ENCODE data around the gene NALF2.

DNA sequence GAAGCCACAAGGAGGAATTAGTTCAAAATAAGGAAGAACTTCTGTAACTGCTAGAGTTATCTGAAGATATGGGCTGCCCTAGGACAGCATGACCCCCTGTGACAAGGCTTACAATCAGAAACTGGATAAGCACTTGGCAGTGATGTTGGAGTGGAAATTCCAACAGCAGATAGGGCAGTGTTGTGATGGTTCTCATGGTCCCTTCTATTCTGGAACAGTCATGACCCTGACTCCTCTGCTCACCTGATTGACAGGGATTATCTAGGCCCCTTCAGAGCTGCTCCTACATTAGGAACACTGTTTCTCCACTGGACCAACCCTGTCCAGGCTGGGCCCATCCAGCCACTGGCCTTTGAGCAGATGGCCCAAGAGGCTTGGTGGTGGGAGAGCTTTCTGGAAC, 17.9 kb downstream of the NALF2 start:
- TF ChIP-seq, protein P1, sequence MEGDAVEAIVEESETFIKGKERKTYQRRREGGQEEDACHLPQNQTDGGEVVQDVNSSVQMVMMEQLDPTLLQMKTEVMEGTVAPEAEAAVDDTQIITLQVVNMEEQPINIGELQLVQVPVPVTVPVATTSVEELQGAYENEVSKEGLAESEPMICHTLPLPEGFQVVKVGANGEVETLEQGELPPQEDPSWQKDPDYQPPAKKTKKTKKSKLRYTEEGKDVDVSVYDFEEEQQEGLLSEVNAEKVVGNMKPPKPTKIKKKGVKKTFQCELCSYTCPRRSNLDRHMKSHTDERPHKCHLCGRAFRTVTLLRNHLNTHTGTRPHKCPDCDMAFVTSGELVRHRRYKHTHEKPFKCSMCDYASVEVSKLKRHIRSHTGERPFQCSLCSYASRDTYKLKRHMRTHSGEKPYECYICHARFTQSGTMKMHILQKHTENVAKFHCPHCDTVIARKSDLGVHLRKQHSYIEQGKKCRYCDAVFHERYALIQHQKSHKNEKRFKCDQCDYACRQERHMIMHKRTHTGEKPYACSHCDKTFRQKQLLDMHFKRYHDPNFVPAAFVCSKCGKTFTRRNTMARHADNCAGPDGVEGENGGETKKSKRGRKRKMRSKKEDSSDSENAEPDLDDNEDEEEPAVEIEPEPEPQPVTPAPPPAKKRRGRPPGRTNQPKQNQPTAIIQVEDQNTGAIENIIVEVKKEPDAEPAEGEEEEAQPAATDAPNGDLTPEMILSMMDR (conservative IDR thresholded peaks at IDR 0.05), result no peak
- no peak for TF ChIP-seq EZH2 (IDR thresholded peaks at IDR 0.05; ENCODE audit: low read depth)

All from PC-9 (cell line).